HepG2 (cell line): ENCODE data around the gene CFL1. TPM values are rescaled to one million over a fixed set of nuclear protein-coding genes. Genes with fewer than 3 reads are reported as not detected.

Source experiments
- ATAC-seq: fragments of 200-7000 bp; cut with Tn5 transposase; 3 replicates; pipeline ENCODE4 v1.9.1; 2020; ENCODE audit warnings: mild to moderate bottlenecking, moderate library complexity
- BruUV-seq: library from RNA; stranded (reverse); fragments of 400-500 nt; replicated peaks from 2 replicates; lab custom pipeline; 2021; lab: Mats Ljungman, UMichigan
- CTCF ChIA-PET: fragments of 300-600 bp; formaldehyde crosslinking; extraction: SDS; loops from one replicate; lab custom pipeline; 2021; ENCODE audit warnings: low total read pairs, inconsistent platforms, low intra/inter-chr PET ratio; lab: Yijun Ruan, JAX
- POLR2A ChIA-PET: fragments of 350-600 bp; sonication (Branson Sonifier 250); formaldehyde crosslinking; loops from one replicate; lab custom pipeline; 2020; ENCODE audit warnings: antibody characterized with exemption, inconsistent platforms; lab: Yijun Ruan, JAX
- DNase-seq: peaks from one replicate; pipeline ENCODE4 v3.0.0-alpha.2; 2015; ENCODE audit warnings: low spot score
- FAIRE-seq: peaks from 3 replicates; lab custom pipeline; 2011; peaks lifted over from hg19 to GRCh38; lab: Jason Lieb, UNC
- H2AFZ ChIP-seq: one replicate; pipeline ENCODE4 v1.6.1; 2011; ENCODE audit warnings: low read length, inconsistent platforms
- H3K27ac ChIP-seq: fragments of 300-600 bp; 3 replicates; pipeline ENCODE4 v1.8.0; 2011; ENCODE audit warnings: mixed run types, mild to moderate bottlenecking, mixed read lengths, low read length, inconsistent platforms; ENCODE audit not compliant: insufficient read depth; ENCODE audit errors: extremely low read length
- H3K27me3 ChIP-seq, 2 experiments: fragments of 200-600 bp in 1 of 2; 2 replicates in 1 of 2; 3 replicates in 1 of 2; pipeline versions ENCODE4 v1.6.0 to v1.8.0; 2011; ENCODE audit warnings: low read length in 2 of 2, mild to moderate bottlenecking in 2 of 2, moderate library complexity in 2 of 2, inconsistent platforms in 1 of 2; ENCODE audit not compliant: insufficient read depth in 2 of 2, control insufficient read depth in 1 of 2
- H3K36me3 ChIP-seq, 2 experiments: fragments of 200-600 bp in 1 of 2; replicated peaks in 1 of 2; 2 replicates in 1 of 2; 3 replicates in 1 of 2; pipeline versions ENCODE4 v1.5.1 to v1.8.0; 2011; ENCODE audit warnings: low read length in 2 of 2, inconsistent platforms in 1 of 2; ENCODE audit not compliant: insufficient read depth in 2 of 2, control insufficient read depth in 1 of 2
- H3K4me1 ChIP-seq: 2 replicates; pipeline ENCODE4 v1.5.1; 2012; ENCODE audit warnings: low read length, inconsistent platforms; ENCODE audit not compliant: insufficient read depth
- H3K4me2 ChIP-seq: 2 replicates; pipeline ENCODE4 v1.6.0; 2011; ENCODE audit warnings: low read depth, low read length, inconsistent platforms
- H3K4me3 ChIP-seq, 3 experiments: fragments of 200-600 bp in 1 of 3; sonication (generic), shearing (Covaris generic) in 1 of 3; replicated peaks in 1 of 3; 2 replicates each; pipeline ENCODE4 v1.5.1; 2011 to 2016; ENCODE audit warnings: low read length in 3 of 3, inconsistent platforms in 2 of 3, low read depth in 2 of 3, mild to moderate bottlenecking in 2 of 3, control low read depth in 1 of 3, mixed read lengths in 1 of 3; ENCODE audit not compliant: insufficient read depth in 1 of 3
- H3K79me2 ChIP-seq: one replicate; pipeline ENCODE4 v1.6.1; 2011; ENCODE audit warnings: low read length, inconsistent platforms; ENCODE audit not compliant: insufficient read depth
- H3K9ac ChIP-seq: 2 replicates; pipeline ENCODE4 v1.6.0; 2011; ENCODE audit warnings: mild to moderate bottlenecking, low read depth, low read length, inconsistent platforms; ENCODE audit not compliant: insufficient read depth
- H3K9me3 ChIP-seq: 2 replicates; pipeline ENCODE4 v1.5.1; 2012; ENCODE audit warnings: mild to moderate bottlenecking, low read length
- H4K20me1 ChIP-seq: 2 replicates; pipeline ENCODE4 v1.6.0; 2011; ENCODE audit warnings: inconsistent platforms, mild to moderate bottlenecking, low read length, moderate library complexity; ENCODE audit not compliant: insufficient read depth
- EP300 ChIP-seq, 3 experiments: sonication (generic) in 1 of 3; formaldehyde crosslinking in 1 of 3; IDR thresholded peaks; 2 replicates each; pipeline versions ENCODE4 v1.5.1 to v1.6.1; 2011 to 2020; ENCODE audit warnings: low read depth in 2 of 3, low read length in 2 of 3, borderline replicate concordance in 1 of 3, improper control_type of control experiment in 1 of 3, mild to moderate bottlenecking in 1 of 3, missing genetic modification reagents in 1 of 3, moderate library complexity in 1 of 3
- GABPA ChIP-seq, 2 experiments: IDR thresholded peaks; 2 replicates each; pipeline ENCODE4 v1.6.1; 2011 to 2016; ENCODE audit warnings: low read depth in 2 of 2, low read length in 1 of 2, missing biosample characterization in 1 of 2, missing genetic modification characterization in 1 of 2
- GPN1 ChIP-seq: sonication (generic); formaldehyde crosslinking; IDR thresholded peaks from 2 replicates; pipeline ENCODE4 v1.5.1; 2020; ENCODE audit warnings: missing genetic modification reagents, borderline replicate concordance
- SAP130 ChIP-seq: IDR thresholded peaks from 2 replicates; pipeline ENCODE4 v1.6.1; 2016; ENCODE audit warnings: low read depth
- SOX5 ChIP-seq: IDR thresholded peaks from 2 replicates; pipeline ENCODE4 v1.6.1; 2016; ENCODE audit warnings: borderline replicate concordance
- SOX6 ChIP-seq, 2 experiments: fragments of 450-650 bp in 1 of 2; sonication (generic) in 1 of 2; formaldehyde crosslinking in 1 of 2; IDR thresholded peaks; 2 replicates each; pipeline versions ENCODE4 v1.4.0 to v1.6.1; 2017 to 2020; ENCODE audit warnings: antibody characterized with exemption in 1 of 2, mild to moderate bottlenecking in 1 of 2, missing genetic modification reagents in 1 of 2
- ZBTB20 ChIP-seq: sonication (generic); formaldehyde crosslinking; IDR thresholded peaks from 2 replicates; pipeline ENCODE4 v1.8.1; 2023; ENCODE audit warnings: missing genetic modification reagents, low read depth, mild to moderate bottlenecking, borderline replicate concordance
- ZIK1 ChIP-seq: sonication (generic); formaldehyde crosslinking; IDR thresholded peaks from 2 replicates; pipeline ENCODE4 v1.5.0; 2020; ENCODE audit warnings: mild to moderate bottlenecking, low read depth, missing genetic modification reagents, borderline replicate concordance
- ZMAT3 ChIP-seq: sonication (generic); formaldehyde crosslinking; conservative IDR thresholded peaks from 2 replicates; pipeline ENCODE4 v1.7.0; 2021; ENCODE audit warnings: missing genetic modification reagents
- ZMYM3 ChIP-seq: sonication (generic); formaldehyde crosslinking; IDR thresholded peaks from 2 replicates; pipeline ENCODE4 v1.5.1; 2020; ENCODE audit warnings: mild to moderate bottlenecking, missing genetic modification reagents
- ZNF317 ChIP-seq: sonication (generic); formaldehyde crosslinking; IDR thresholded peaks from 2 replicates; pipeline ENCODE4 v1.5.0; 2020; ENCODE audit warnings: mild to moderate bottlenecking, missing genetic modification reagents
- ZNF616 ChIP-seq: sonication (generic); formaldehyde crosslinking; IDR thresholded peaks from 2 replicates; pipeline ENCODE4 v1.5.0; 2020; ENCODE audit warnings: low read depth, mild to moderate bottlenecking, missing genetic modification reagents
- ZNF687 ChIP-seq: sonication (generic); formaldehyde crosslinking; IDR thresholded peaks from 2 replicates; pipeline ENCODE4 v1.5.1; 2020; ENCODE audit warnings: mild to moderate bottlenecking, missing genetic modification reagents, moderate library complexity
- ZNF772 ChIP-seq: sonication (generic); formaldehyde crosslinking; IDR thresholded peaks from 2 replicates; pipeline ENCODE4 v1.5.0; 2020; ENCODE audit warnings: mild to moderate bottlenecking, missing genetic modification reagents
- WGBS: methylation state at CpG from one replicate; pipeline ENCODE4 v1.1.6; 2017; ENCODE audit warnings: low lambda C conversion rate; 5-methylcytosine and 5-hydroxymethylcytosine counted together
- in situ Hi-C: cut with HindIII; loops from 2 replicates; pipeline ENCODE4 v1.10.0; 2017; ENCODE audit warnings: low pct_unique_long_range_greater_than_20kb; ENCODE audit not compliant: extremely low pct_ligation_motif_present
- intact Hi-C: fragments of 100-400 bp; cut with micrococcal nuclease; formaldehyde crosslinking; loops from one replicate; pipeline ENCODE4 v1.10.0; 2022; ENCODE audit not compliant: unreplicated experiment
- polyA plus RNA-seq, 8 experiments: library from polyadenylated mRNA; depleted of rRNA in 3 of 8; stranded (reverse) in 7 of 8; unstranded in 1 of 8; fragments of >200 nt; fragmentation: Illumina TruSeq in 4 of 8; extraction: Trizol in 4 of 8; gene quantifications; 2 replicates each; pipeline versions ENCODE4 v1.2.1 to v1.2.3, GENCODE V29; 2011 to 2016; ENCODE audit warnings: low read depth in 4 of 8, missing spikeins in 1 of 8, mixed read lengths in 1 of 8; ENCODE audit not compliant: insufficient read depth in 1 of 8
- total RNA-seq, 5 experiments: library from RNA; depleted of rRNA; stranded (reverse); fragments of >200 nt; fragmentation: Illumina TruSeq; extraction: Trizol; gene quantifications; 2 replicates each; pipeline ENCODE4 v1.2.3, GENCODE V29; 2016; ENCODE audit warnings: low read depth in 1 of 5
- TF ChIP-seq, protein P1 (sequence below): sonication (generic); formaldehyde crosslinking; IDR thresholded peaks from 2 replicates; pipeline ENCODE4 v1.4.0; 2020; ENCODE audit warnings: mild to moderate bottlenecking, missing genetic modification reagents

Gene CFL1
- total and polyA plus RNA-seq, 2 of the 13 experiments (the other 11 are each of a cell fraction or from before 2014, with no cell fraction given) = 379 to 383 TPM

- FAIRE-seq (no peak), ATAC-seq (peak; percentile 29), DNase-seq (no peak)
- H3K9ac ChIP-seq = peak overlapping the region; percentile 69; the same call in 1 of the 2 replicates
- peaks cover 0 to 10% of the 10 kb centered on the region in 2 experiments; a peak in 2 of 5 replicates for H3K36me3 ChIP-seq
- H3K4me2 ChIP-seq = peak overlapping the region; percentile 71
- H3K9me3 ChIP-seq = no peaks in the 10 kb centered on the region
- H3K4me1 ChIP-seq = peaks cover 22% of the 10 kb centered on the region
- no peaks in the 10 kb centered on the region for H4K20me1 ChIP-seq
- TF ChIP-seq GABPA (IDR thresholded peaks at IDR 0.05; ENCODE audit: low read depth, low read length) (no peak), GABPA (CRISPR knock-in tag; IDR thresholded peaks at IDR 0.05; ENCODE audit: low read depth) (no peak), ZNF317 (CRISPR knock-in tag) (no peak), SAP130 (CRISPR knock-in tag) (peak; percentile 19; the same call in 1 of the 2 replicates), ZMYM3 (CRISPR knock-in tag) (no peak), ZNF687 (CRISPR knock-in tag) (peak; percentile 20), EP300 (IDR thresholded peaks at IDR 0.05; ENCODE audit: low read depth in 2 of 2, low read length in 2 of 2) (no peak), EP300 (CRISPR knock-in tag; IDR thresholded peaks at IDR 0.05; ENCODE audit: borderline replicate concordance) (no peak), ZIK1 (CRISPR knock-in tag) (no peak), ZMAT3 (no peak), SOX6 (IDR thresholded peaks at IDR 0.05) (no peak), SOX6 (CRISPR knock-in tag; IDR thresholded peaks at IDR 0.05) (no peak), ZNF772 (CRISPR knock-in tag) (no peak), ZNF616 (CRISPR knock-in tag) (no peak), ZBTB20 (CRISPR knock-in tag) (no peak), GPN1 (no peak), SOX5 (no peak)
- TF ChIP-seq, protein P1, sequence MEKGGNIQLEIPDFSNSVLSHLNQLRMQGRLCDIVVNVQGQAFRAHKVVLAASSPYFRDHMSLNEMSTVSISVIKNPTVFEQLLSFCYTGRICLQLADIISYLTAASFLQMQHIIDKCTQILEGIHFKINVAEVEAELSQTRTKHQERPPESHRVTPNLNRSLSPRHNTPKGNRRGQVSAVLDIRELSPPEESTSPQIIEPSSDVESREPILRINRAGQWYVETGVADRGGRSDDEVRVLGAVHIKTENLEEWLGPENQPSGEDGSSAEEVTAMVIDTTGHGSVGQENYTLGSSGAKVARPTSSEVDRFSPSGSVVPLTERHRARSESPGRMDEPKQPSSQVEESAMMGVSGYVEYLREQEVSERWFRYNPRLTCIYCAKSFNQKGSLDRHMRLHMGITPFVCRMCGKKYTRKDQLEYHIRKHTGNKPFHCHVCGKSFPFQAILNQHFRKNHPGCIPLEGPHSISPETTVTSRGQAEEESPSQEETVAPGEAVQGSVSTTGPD (CRISPR knock-in tag) = no peak
- no peak overlapping the region for H3K27ac ChIP-seq
- no peak overlapping the region for H2AFZ ChIP-seq
- in situ Hi-C loops (no loop called here), intact Hi-C loops (no loop called here)
- H3K4me3 ChIP-seq = peak overlapping the region in 1 of 3 experiments; percentile 73; a peak in 2 of 6 replicates
- no TSS peak for BruUV-seq
- 39% methylated on average over 8 of the region's 24 CpGs for WGBS
- H3K27me3 ChIP-seq = no peaks in the 10 kb centered on the region; a peak in 1 of 5 replicates
- CTCF ChIA-PET = no interaction called here
- H3K79me2 ChIP-seq = no peaks in the 10 kb centered on the region
- POLR2A ChIA-PET = interaction anchor here (1.0 to 8.9 kb wide), 6 partner anchors 12 to 132 kb away, joined by 3 to 81 read pairs (median 4); partner anchors contain the start of genes CCDC85B, CFL1, FIBP and MUS81
These were observed 13.0 kb upstream of the CFL1 start for GRCh38 chr11:65870706-65871681.
